ENCODE results near the gene ABTB1. TPM values are rescaled to one million over a fixed set of nuclear protein-coding genes. Genes with fewer than 3 reads are reported as not detected.

Gene ABTB1
- total RNA-seq, 1 donor from 2014 or later = 16.7 TPM

DNA sequence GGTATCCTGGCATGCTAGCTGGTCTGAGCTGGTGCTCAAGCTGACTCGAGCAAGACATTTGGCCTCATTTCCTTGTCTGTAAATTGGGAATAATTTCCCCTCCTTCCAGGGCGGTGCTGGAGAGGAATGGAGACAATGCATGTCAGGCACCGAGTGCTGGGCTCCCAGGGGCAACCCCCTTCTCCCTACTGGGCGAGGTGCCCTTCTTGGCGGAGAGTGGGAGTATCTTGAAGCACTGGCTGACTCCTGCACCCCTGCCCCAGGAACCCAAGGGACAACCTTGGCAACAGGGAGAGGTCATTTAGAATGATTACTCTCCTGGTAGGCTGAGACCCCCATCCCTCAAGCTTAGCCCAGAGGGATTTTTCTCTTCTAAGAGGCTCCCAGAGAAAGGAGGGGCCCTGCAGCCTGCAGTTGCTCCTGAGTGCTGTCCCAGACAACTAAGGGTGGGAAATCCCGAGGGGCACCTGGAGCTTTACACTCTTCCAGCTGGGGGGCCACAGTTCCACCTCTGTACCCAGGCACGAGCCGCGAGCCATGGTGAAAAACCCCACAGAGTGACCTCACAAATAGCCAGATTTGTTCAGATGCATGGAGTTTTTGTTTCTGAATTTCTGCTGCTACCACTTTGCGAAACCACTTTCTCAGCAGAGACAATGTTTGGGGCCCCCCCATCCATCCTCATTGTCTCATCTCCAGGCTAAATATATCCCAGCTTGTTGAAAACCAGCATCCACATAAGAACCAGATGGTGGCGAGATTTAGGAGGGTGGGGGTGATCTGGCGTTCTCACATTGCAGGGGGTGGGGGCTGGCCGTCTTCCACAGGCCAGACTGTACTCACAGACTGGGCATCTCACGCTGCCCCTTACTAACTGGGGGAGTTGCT is 44.8 kb downstream of the ABTB1 start:
- no peak for DNase-seq (ENCODE audit: extremely low read depth, low read depth, low spot score)

DNA sequence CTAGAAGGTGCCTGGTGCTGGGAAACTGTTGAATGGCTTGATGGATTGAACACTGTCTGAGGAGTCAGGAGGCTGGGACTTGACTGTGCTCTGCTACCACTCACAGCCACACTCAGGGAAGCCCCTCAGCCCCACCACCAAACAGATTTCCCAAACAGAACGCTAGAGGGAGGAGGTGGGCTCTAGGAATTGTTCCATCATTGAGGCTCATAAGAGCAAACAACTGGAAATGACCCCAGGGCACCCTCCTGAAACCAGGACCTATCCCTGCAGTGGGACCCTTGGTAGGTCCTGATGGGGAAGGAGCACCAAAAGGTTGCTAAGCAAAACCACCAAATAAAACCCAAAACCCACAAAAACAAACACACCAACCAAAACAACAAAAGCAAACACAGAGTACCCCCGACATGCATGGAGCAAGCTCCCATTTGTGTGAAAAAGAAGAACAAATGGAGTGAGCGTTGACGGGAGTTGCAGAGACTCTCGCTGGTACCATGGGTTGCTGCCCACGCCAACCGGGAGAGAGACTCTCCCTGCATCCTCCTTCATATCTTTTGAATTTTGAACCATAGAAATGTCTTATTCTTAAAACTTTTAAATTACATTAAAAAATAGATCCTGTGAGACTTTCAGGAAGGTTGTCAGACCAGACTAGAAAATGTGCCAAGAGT is 45.6 kb downstream of the ABTB1 start:
- DNase-seq (ENCODE audit: extremely low read depth, low read depth, low spot score) = no peak

DNA sequence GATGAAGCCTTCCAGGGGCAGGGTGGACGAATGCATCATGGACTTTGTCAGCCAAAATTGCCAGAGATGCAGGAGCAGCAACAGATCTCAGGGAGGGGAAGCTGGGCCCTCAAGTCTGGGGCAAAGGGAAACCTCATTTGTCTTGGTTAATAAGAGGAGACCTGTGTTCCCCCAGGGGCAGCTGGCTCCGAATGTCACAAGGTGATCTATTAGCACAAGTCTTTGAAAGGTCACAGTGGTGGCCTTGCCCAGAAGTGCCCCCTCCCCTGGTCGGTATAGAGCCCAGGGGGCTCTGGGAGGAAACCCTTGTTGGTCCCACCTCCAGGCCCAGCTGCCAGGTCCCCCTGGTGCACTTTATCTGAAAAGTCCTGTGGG is 46.2 kb downstream of the ABTB1 start:
- DNase-seq (ENCODE audit: extremely low read depth, low read depth, low spot score) = no peak

DNA sequence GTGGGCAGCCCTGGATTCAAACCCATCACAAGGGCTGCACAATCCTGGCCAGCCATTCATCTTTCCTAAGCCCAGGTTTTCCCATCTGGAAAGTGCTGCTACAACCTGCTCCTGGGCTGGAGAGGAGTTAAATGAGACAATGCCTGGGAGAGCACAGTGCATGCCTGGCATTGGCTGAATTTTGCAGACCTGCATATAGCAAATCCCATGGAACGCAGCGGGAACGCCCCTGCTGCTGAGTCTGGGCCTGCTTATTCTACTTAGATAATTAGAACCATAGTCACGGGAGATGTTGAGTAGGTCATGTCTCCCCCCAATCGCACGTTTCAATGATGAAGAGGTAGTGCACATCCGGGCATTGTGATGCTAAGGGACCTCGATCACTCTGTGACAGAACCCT is 46.6 kb downstream of the ABTB1 start:
- no peak for DNase-seq (ENCODE audit: extremely low read depth, low read depth, low spot score)

DNA sequence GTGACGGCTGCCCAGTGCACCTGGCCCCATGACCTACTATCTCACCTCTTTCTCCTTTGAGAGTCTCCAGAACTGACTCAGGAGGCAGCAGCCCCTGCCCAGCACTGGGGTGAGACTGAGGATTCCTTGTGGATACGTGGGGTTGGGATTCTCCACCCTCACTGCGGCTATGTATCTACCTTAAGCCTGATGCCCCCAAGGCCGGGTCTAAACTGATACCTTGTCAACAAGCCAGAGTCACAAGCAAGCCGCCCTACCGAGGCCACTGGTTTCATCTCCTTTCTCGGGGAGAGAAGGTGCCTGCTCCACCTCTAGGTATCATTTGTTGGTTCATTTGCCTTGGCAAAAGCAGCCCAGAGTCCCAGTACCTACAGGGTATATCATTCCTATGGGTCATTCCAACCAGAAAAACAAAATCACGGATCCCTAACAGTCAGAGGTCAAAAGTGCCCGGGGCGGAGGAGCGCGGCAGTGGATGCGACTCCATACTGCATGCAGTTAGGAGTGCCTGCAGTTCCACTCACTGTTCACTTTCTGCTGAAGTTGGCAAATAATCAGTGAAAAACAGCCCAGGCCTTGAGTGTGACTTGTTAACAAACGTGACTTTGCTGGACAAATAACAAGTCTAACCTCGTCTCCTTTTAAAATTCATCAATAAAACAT is 47.5 kb downstream of the ABTB1 start:
- DNase-seq (ENCODE audit: extremely low read depth, low read depth, low spot score) = no peak

DNA sequence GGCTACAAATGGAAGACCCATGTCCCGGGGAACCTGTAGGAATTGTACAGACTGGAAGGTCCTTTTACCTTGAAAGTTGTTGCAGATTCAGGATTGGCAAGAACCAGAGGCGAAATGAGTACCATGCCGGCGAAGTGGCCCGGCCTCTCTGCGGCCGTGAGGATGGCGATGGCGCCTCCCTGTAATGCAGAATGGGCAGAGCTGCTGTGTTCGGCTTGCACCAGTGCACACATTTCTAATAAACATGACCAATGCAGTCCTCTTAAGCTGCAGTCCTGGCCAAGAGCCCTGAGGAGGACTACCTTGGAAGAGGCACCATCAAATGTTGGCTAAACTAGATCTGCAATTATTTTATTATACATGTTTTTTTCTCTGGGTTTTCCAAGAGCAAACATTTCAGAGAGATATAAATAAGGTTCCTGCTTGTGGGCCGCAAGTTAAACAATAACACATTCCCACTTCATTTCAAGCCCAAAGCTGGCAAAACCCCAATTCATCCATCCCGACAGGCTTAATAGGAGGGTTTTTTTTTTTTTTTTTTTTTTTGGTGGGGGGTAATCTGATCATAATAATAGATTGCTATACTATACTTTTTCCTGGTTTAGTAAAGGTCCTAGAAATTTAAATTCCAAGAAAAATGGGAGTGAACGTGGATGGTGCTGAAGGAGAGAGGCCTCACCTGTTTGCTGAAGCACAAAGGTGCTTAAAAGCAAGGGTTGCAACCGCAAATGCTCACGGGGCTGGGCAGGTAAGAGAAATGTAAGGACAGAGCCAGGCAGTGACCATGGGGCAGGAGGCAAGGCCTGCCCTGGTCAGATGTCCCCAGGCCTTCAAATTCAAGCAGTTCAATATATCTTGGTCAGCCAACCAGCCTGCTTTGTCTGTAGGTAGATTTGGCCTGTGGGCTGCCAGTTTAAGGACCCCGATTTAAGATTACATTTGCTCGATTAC is 48.5 kb downstream of the ABTB1 start:
- no peak for DNase-seq (ENCODE audit: extremely low read depth, low read depth, low spot score)

DNA sequence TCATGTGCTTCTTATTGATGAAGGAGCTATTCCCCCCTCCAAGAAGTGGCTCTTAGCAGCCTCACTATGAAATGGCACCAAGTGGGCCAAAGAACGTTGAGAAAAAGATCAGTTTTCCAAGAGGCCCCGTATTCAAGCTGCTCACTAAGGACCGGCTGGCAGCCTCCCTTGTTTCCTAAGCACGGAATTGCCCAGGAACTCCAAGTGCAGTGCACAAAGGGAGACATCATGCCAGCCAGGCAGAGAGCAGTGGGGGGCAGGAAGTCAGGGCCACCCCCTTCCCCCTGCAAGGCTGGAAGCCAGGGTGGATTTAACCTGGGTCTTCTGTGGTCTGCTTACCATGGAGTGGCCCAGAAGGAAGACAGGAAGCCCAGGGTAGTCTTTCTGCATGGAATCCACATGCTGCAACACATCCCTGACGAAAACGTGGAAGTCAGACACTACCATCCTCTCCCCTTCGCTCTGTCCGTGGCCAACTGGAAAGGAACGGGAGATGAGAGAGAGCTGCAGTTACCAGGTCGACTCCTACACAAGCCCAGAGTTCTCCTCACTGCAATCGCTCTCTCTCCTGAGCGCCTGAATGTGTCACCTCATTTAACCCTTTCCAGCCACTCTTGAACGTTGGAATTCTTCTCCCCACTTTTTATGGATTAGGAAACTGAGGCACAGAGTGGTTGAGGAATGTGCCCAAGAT is 49.5 kb downstream of the ABTB1 start:
- DNase-seq (ENCODE audit: extremely low read depth, low read depth, low spot score) = no peak

DNA sequence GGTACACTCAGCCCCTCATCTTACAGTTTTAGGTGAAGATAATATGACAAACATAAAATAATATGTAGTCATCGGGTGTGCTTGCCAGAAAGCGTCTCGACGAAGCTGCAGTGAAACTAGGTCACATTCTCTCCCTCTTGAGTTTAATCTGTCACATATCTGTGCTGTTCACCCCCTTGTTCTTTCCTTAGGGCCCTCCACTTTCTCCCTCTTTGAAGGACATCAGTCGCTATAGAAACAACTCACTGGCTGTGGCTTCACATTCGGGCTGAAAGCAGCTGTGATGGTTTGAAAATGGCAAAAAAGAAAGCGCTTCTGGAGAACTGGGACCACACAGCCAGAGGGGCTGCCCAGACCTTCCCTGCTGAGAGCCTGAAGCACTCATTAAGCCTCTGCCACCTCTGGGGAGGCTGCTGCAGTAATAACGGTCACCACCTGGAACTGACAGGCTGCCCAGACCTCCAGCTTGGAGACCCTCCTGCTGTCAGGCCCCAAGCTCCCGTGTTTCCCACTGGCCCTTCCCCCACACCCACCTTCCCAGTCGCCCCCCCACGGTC is 50.3 kb downstream of the ABTB1 start:
- no peak for DNase-seq (ENCODE audit: extremely low read depth, low read depth, low spot score)

DNA sequence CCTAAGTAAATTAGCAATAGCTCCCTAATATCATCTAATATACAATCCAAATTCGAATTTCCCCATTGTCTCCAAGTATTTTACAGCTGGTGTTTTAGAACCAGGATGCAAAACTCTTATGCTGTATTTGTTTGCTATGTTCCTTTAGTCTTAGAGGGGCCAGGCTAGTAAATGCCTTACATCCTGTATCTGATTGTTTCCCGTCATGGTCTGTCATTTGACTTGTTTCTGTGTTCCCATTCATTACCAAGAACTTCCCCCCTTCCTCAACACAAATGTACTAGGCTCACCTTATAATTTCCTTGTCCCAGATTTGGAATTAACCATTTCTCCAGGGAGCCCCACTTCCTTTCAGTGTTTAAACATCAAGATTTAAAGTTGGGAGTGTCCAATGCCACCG is 54.1 kb downstream of the ABTB1 start:
- no peak for DNase-seq (ENCODE audit: extremely low read depth, low read depth, low spot score)

DNA sequence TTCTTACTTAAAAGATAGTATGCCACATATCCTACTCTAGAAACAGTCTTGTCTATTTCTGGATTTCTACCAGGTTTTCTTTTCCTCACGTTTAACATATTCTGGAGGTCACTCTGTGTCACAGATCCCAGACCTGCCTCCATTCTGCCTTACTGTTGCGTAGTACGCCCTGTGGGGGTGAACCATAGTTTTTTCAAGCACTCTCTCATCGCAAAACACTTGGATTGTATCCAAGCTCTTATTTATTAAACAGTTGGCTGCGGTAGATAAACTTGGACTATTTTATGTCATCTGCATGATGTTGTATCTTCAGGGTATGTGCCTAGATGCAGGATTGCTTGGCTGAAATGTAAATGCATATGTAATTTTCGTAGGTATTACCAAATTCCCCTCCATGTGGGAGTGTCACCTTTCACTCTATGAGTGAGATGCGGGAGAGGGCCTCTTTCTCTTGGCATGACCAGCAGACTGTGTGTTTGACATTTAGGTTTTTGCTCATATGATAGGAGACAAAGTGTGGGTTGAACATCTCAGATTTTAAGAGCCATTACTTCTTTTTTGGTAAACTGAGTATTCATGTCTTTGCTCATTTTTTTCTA is 55.8 kb downstream of the ABTB1 start:
- no peak for DNase-seq (ENCODE audit: extremely low read depth, low read depth, low spot score)

DNA sequence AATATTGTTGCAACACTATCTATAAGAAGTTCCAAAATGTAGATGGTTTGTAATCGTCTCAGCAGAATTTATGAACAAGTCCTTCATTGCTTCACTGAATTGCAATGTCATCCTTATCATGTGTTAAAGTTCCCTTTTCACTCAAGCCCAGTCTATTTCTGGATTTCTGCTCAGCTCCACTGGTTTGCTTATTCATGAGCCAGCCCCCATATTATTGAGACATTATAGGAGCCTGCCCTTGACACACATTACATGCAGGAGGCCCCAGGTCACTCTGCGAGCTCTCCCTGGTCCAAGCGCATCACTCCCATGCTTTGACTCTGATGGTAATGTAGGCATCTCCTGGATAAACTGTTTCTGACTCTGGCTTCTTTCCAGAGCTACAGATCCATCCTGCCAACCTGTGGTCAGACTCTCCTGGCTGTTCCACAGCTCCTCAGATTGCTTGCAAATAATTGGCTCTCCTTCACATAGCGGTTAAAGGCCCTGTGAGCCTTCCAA is 56.9 kb downstream of the ABTB1 start:
- DNase-seq (ENCODE audit: extremely low read depth, low read depth, low spot score) = no peak

DNA sequence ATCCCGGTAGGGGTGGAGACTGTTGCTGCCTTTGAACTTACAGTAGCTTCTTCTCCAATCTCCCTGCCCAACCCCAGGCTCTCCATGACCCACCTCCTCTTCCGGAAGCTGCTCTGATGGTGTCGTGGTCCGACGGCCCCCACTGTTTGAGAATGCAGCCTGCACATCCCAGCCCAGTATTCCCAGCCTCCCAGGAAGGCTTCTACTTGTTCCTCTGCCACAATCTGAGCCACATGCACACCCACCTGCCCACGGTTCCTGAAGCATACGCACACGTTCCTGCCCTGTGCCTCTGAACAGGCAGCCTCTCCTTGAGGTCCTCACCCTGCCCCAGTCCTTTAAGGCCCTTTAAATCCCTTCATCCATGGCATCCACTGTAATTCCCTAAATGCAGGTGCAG is 57.4 kb downstream of the ABTB1 start:
- DNase-seq (ENCODE audit: extremely low read depth, low read depth, low spot score) = no peak

Other genes starting within 250 kb of the ABTB1 start
- 51.9 and 59.3 TPM in 2 replicates for gene TPRA1, start 82.2 kb upstream of the ABTB1 start, total RNA-seq
- 18.7 and 28.9 TPM in 2 replicates for gene MCM2, start 74.5 kb upstream of the ABTB1 start, total RNA-seq
- gene PODXL2, start 43.8 kb upstream of the ABTB1 start, total RNA-seq = 20.5 and 21.5 TPM in 2 replicates
- 59.4 and 85.0 TPM in 2 replicates for gene MGLL, start 149.6 kb downstream of the ABTB1 start, total RNA-seq
- gene KBTBD12, start 242.3 kb downstream of the ABTB1 start, total RNA-seq = not detected in 2 replicates

All from glomerular endothelial cell (primary cell).